CD14-positive monocyte (primary cell): ENCODE data around the gene CYP2S1. TPM values are rescaled to one million over a fixed set of nuclear protein-coding genes. Genes with fewer than 3 reads are reported as not detected.

Experiments
- DNase-seq, 3 donors: peaks; one replicate each; pipeline ENCODE4 v3.0.0-alpha.2; 2011 to 2022
- H2AFZ ChIP-seq: 2 replicates; pipeline ENCODE4 v1.6.0; 2012; ENCODE audit warnings: mild to moderate bottlenecking, low read depth, low read length, inconsistent platforms; ENCODE audit not compliant: insufficient read depth, poor library complexity, severe bottlenecking
- H3K27ac ChIP-seq, 2 donors: 1 replicate in 1 of 2; 2 replicates in 1 of 2; pipeline ENCODE4 v1.5.1; 2012 to 2013; ENCODE audit warnings: low read length in 2 of 2, control low read depth in 1 of 2, inconsistent platforms in 1 of 2, low read depth in 1 of 2, mild to moderate bottlenecking in 1 of 2
- H3K27me3 ChIP-seq, 2 donors: one replicate each; pipeline versions ENCODE4 v1.6.0 to v1.6.1; 2011 to 2013; ENCODE audit warnings: low read length in 2 of 2; ENCODE audit not compliant: control insufficient read depth in 2 of 2, insufficient read depth in 2 of 2
- H3K36me3 ChIP-seq, 2 donors: replicated peaks in 1 of 2; 1 replicate in 1 of 2; 2 replicates in 1 of 2; pipeline versions ENCODE4 v1.5.1 to v1.6.1; 2012 to 2013; ENCODE audit warnings: low read length in 2 of 2, control low read depth in 1 of 2, inconsistent platforms in 1 of 2, mild to moderate bottlenecking in 1 of 2; ENCODE audit not compliant: insufficient read depth in 2 of 2, control insufficient read depth in 1 of 2
- H3K4me1 ChIP-seq, 2 donors: 1 replicate in 1 of 2; 2 replicates in 1 of 2; pipeline versions ENCODE4 v1.5.1 to v1.6.1; 2012 to 2013; ENCODE audit warnings: low read length in 2 of 2, control low read depth in 1 of 2, inconsistent platforms in 1 of 2, mild to moderate bottlenecking in 1 of 2, moderate library complexity in 1 of 2; ENCODE audit not compliant: insufficient read depth in 2 of 2, control insufficient read depth in 1 of 2
- H3K4me2 ChIP-seq: replicated peaks from 2 replicates; pipeline ENCODE3; 2012; ENCODE audit warnings: low read length, moderate library complexity, mild to moderate bottlenecking; ENCODE audit not compliant: poor library complexity, severe bottlenecking; ENCODE audit errors: extremely low read depth
- H3K4me3 ChIP-seq, 3 experiments: fragments of 200-600 bp in 1 of 3; sonication (generic) in 1 of 3; replicated peaks in 1 of 3; 1 replicate in 2 of 3; 2 replicates in 1 of 3; pipeline ENCODE4 v1.5.1; 2011 to 2013; ENCODE audit warnings: low read length in 3 of 3, mild to moderate bottlenecking in 3 of 3, control low read depth in 2 of 3, low read depth in 2 of 3, inconsistent platforms in 1 of 3, moderate library complexity in 1 of 3
- H3K79me2 ChIP-seq: 2 replicates; pipeline ENCODE4 v1.6.0; 2012; ENCODE audit warnings: mild to moderate bottlenecking, control low read depth, inconsistent platforms, low read length, moderate library complexity; ENCODE audit not compliant: insufficient read depth
- H3K9ac ChIP-seq: 2 replicates; pipeline ENCODE4 v1.6.0; 2017; ENCODE audit warnings: low read length, mild to moderate bottlenecking; ENCODE audit not compliant: insufficient read depth, poor library complexity, severe bottlenecking
- H3K9me3 ChIP-seq, 2 donors: replicated peaks in 1 of 2; 1 replicate in 1 of 2; 2 replicates in 1 of 2; pipeline versions ENCODE4 v1.5.1 to v1.6.1; 2012 to 2013; ENCODE audit warnings: low read length in 2 of 2, control low read depth in 1 of 2; ENCODE audit not compliant: control insufficient read depth in 1 of 2, insufficient read depth in 1 of 2
- H4K20me1 ChIP-seq: 2 replicates; pipeline ENCODE4 v1.6.0; 2012; ENCODE audit warnings: mild to moderate bottlenecking, low read length, control low read depth, moderate library complexity; ENCODE audit not compliant: insufficient read depth
- H3K27ac Mint-ChIP-seq, 7 donors: one replicate each; pipeline ENCODE4 v1.8.0; 2020; ENCODE audit warnings: mild to moderate bottlenecking in 7 of 7, mixed read lengths in 7 of 7, moderate library complexity in 6 of 7, inconsistent platforms in 2 of 7
- H3K27me3 Mint-ChIP-seq, 3 donors: one replicate each; pipeline ENCODE4 v1.8.0; 2021 to 2022; ENCODE audit warnings: low read depth in 3 of 3, mild to moderate bottlenecking in 3 of 3, mixed read lengths in 3 of 3, moderate library complexity in 3 of 3, inconsistent platforms in 1 of 3
- H3K36me3 Mint-ChIP-seq, 2 donors: one replicate each; pipeline ENCODE4 v1.8.0; 2020; ENCODE audit warnings: mixed read lengths in 2 of 2, inconsistent platforms in 1 of 2, mild to moderate bottlenecking in 1 of 2
- H3K4me1 Mint-ChIP-seq: one replicate; pipeline ENCODE4 v1.8.0; 2020; ENCODE audit warnings: mild to moderate bottlenecking, mixed read lengths
- H3K4me3 Mint-ChIP-seq, 2 donors: one replicate each; pipeline ENCODE4 v1.8.0; 2020; ENCODE audit warnings: mild to moderate bottlenecking in 2 of 2, mixed read lengths in 2 of 2, moderate library complexity in 1 of 2
- H3K9me3 Mint-ChIP-seq, 7 donors: one replicate each; pipeline ENCODE4 v1.8.0; 2020 to 2022; ENCODE audit warnings: mixed read lengths in 7 of 7, mild to moderate bottlenecking in 6 of 7, moderate library complexity in 6 of 7, inconsistent platforms in 2 of 7
- CTCF ChIP-seq: fragments of 200-600 bp; IDR thresholded peaks from one replicate; pipeline ENCODE4 v1.8.0; 2022; ENCODE audit warnings: antibody characterized with exemption, mild to moderate bottlenecking
- WGBS: methylation state at CpG from one replicate; pipeline ENCODE4 v1.1.5; 2013; ENCODE audit warnings: missing lambda C conversion rate; ENCODE audit not compliant: insufficient coverage; 5-methylcytosine and 5-hydroxymethylcytosine counted together
- intact Hi-C, 2 donors: fragments of 100-400 bp; cut with micrococcal nuclease; formaldehyde crosslinking; loops; one replicate each; pipeline versions ENCODE4 v1.15.0 to v1.15.1; 2023
- polyA plus RNA-seq, 3 donors: library from polyadenylated mRNA; depleted of rRNA in 1 of 3; unstranded in 2 of 3; stranded (reverse) in 1 of 3; fragments of 300-500 nt in 2 of 3; fragments of >200 nt in 1 of 3; fragmentation: Illumina TruSeq in 2 of 3; gene quantifications; 1 replicate in 2 of 3; 2 replicates in 1 of 3; pipeline ENCODE4 v1.2.3, GENCODE V29; 2012 to 2021

CYP2S1 gene
- polyA plus RNA-seq, 3 donors = 8.9 to 20.3 (median 10.3) TPM

- H3K9me3 ChIP-seq = no peaks in the 10 kb centered on the region
- H3K9me3 Mint-ChIP-seq = no peaks in the 10 kb centered on the region
- no peaks in the 10 kb centered on the region for H3K27me3 ChIP-seq
- 89% methylated on average over 4 of the region's 14 CpGs for WGBS
- no peaks in the 10 kb centered on the region for H3K4me1 Mint-ChIP-seq
- H3K27me3 Mint-ChIP-seq = peaks cover 1 to 3% (median 2%) of the 10 kb centered on the region in 3 donors
- H2AFZ ChIP-seq = no peak overlapping the region
- no peak for DNase-seq
- H3K27ac Mint-ChIP-seq = no peak overlapping the region
- H3K27ac ChIP-seq = no peak overlapping the region
- no peaks in the 10 kb centered on the region for H4K20me1 ChIP-seq
- intact Hi-C loops = no loop called here
- no peak overlapping the region for H3K9ac ChIP-seq
- no peaks in the 10 kb centered on the region for H3K4me1 ChIP-seq
- no peaks in the 10 kb centered on the region for H3K79me2 ChIP-seq
- no peak overlapping the region for H3K4me3 ChIP-seq
- no peak overlapping the region for H3K4me2 ChIP-seq
- no peaks in the 10 kb centered on the region for H3K36me3 ChIP-seq
- H3K4me3 Mint-ChIP-seq = no peak overlapping the region
- peaks cover 4 to 31% of the 10 kb centered on the region in 2 donors for H3K36me3 Mint-ChIP-seq
- TF ChIP-seq CTCF = no peak
Measured at GRCh38 chr19:41166944-41167804, 25.8 kb upstream of the CYP2S1 start.

- Histone ChIP-seq H3K9me3 (no peaks in the 10 kb centered on the region), H3K27me3 (no peaks in the 10 kb centered on the region), H3K4me3 (no peak overlapping the region), H3K27ac (no peak overlapping the region), H3K36me3 (no peaks in the 10 kb centered on the region), H4K20me1 (no peaks in the 10 kb centered on the region), H2AFZ (no peak overlapping the region), H3K9ac (no peak overlapping the region), H3K79me2 (no peaks in the 10 kb centered on the region), H3K4me1 (peaks cover 27 to 49% of the 10 kb centered on the region in 2 donors), H3K4me2 (no peak overlapping the region)
- Mint-ChIP-seq H3K9me3 (no peaks in the 10 kb centered on the region), H3K36me3 (peaks cover 4 to 39% of the 10 kb centered on the region in 2 donors), H3K4me3 (peak overlapping the region in 1 of 2 donors; percentile 53), H3K27me3 (peaks cover 1 to 2% (median 1%) of the 10 kb centered on the region in 3 donors), H3K27ac (no peak overlapping the region), H3K4me1 (peaks cover 34% of the 10 kb centered on the region)
- DNase-seq = no peak
- 92% methylated on average over 2 of the region's 6 CpGs for WGBS
- no peak for TF ChIP-seq CTCF
- intact Hi-C loops = no loop called here
Measured at GRCh38 chr19:41172297-41173164, 20.5 kb upstream of the CYP2S1 start.
